ENCODE data around the gene ING1.

- TF ChIP-seq CREB1 (IDR thresholded peaks at IDR 0.05; ENCODE audit: low read depth) (no peak), REST (IDR thresholded peaks at IDR 0.05; ENCODE audit: low read depth) (no peak), CEBPB (IDR thresholded peaks at IDR 0.05) (no peak), TAF1 (IDR thresholded peaks at IDR 0.05; ENCODE audit: low read depth) (no peak), YY1 (IDR thresholded peaks at IDR 0.05; ENCODE audit: low read depth) (no peak), FOXM1 (IDR thresholded peaks at IDR 0.05; ENCODE audit: borderline replicate concordance, low read depth) (no peak), EP300 (IDR thresholded peaks at IDR 0.05; ENCODE audit: borderline replicate concordance) (no peak), RAD21 (IDR thresholded peaks at IDR 0.05; ENCODE audit: low read depth) (no peak), MAX (IDR thresholded peaks at IDR 0.05) (no peak), TEAD4 (IDR thresholded peaks at IDR 0.05) (no peak), EGR1 (IDR thresholded peaks at IDR 0.05) (no peak), ZBTB7A (IDR thresholded peaks at IDR 0.05; ENCODE audit: low read depth) (no peak), USF1 (IDR thresholded peaks at IDR 0.05) (no peak), NFIC (IDR thresholded peaks at IDR 0.05) (no peak)
Observed at GRCh38 chr13:110680852-110681251, 32.6 kb upstream of the ING1 start.

Data from Ishikawa (cell line).